Esophagus squamous epithelium (tissue), 4 donors: ENCODE data around the gene HHLA2.

ENCODE experiments used
- POLR2A ChIP-seq, 4 donors: fragments of 450-650 bp; IDR thresholded peaks; one replicate each; pipeline ENCODE4 v1.6.1; 2017; ENCODE audit warnings: antibody characterized with exemption in 4 of 4, mild to moderate bottlenecking in 4 of 4, moderate library complexity in 3 of 4
- TF ChIP-seq, protein P1 (sequence below), 6 experiments: fragments of 450-650 bp in 4 of 6; fragments of 200-600 bp in 2 of 6; sonication (generic) in 2 of 6; IDR thresholded peaks; one replicate each; pipeline ENCODE4 v1.5.1; 2016 to 2019; ENCODE audit warnings: antibody characterized with exemption in 6 of 6, mild to moderate bottlenecking in 4 of 6, moderate library complexity in 4 of 6

DNA sequence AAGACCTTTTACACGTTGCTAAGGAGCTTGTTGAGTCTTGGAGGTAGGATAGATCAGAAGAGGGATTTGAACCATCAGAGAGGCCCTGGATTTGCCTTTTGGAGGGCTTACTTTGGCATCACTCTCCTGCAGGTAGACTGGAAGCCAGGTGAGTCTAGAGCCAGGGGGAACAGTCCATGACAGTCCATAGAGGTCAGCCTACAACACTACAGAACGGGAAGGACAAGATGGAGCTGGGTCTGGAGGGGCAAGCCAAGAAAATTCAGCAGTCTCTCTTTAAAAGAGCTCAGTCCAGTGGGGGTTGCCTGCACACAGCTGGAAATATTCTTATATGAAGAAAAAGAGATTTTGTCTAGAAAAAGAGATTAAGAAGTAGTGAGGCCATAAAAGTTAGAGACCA, 60.7 kb downstream of the HHLA2 start:
- TF ChIP-seq, protein P1, sequence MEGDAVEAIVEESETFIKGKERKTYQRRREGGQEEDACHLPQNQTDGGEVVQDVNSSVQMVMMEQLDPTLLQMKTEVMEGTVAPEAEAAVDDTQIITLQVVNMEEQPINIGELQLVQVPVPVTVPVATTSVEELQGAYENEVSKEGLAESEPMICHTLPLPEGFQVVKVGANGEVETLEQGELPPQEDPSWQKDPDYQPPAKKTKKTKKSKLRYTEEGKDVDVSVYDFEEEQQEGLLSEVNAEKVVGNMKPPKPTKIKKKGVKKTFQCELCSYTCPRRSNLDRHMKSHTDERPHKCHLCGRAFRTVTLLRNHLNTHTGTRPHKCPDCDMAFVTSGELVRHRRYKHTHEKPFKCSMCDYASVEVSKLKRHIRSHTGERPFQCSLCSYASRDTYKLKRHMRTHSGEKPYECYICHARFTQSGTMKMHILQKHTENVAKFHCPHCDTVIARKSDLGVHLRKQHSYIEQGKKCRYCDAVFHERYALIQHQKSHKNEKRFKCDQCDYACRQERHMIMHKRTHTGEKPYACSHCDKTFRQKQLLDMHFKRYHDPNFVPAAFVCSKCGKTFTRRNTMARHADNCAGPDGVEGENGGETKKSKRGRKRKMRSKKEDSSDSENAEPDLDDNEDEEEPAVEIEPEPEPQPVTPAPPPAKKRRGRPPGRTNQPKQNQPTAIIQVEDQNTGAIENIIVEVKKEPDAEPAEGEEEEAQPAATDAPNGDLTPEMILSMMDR (IDR thresholded peaks at IDR 0.05), result no peak
- TF ChIP-seq POLR2A (IDR thresholded peaks at IDR 0.05), result no peak
